ENCODE measurements around the gene PHF12.
A peak's percentile ranks its signal among the peaks of the same experiment; 100 is the strongest.

Gene PHF12

GRCh38 chr17:28929787-28930186, 21.5 kb downstream of the PHF12 start:
- Histone ChIP-seq H3K4me3 (replicated peaks; ENCODE audit: insufficient read depth, low read length) (no peak overlapping the region), H3K27ac (replicated peaks) (no peak overlapping the region), H3K27me3 (ENCODE audit: insufficient read depth, poor library complexity, severe bottlenecking) (no peaks in the 10 kb centered on the region)
- DNase-seq (ENCODE audit: low read depth in 1 of 2, low spot score in 1 of 2): no peak
- TF ChIP-seq, protein P1, sequence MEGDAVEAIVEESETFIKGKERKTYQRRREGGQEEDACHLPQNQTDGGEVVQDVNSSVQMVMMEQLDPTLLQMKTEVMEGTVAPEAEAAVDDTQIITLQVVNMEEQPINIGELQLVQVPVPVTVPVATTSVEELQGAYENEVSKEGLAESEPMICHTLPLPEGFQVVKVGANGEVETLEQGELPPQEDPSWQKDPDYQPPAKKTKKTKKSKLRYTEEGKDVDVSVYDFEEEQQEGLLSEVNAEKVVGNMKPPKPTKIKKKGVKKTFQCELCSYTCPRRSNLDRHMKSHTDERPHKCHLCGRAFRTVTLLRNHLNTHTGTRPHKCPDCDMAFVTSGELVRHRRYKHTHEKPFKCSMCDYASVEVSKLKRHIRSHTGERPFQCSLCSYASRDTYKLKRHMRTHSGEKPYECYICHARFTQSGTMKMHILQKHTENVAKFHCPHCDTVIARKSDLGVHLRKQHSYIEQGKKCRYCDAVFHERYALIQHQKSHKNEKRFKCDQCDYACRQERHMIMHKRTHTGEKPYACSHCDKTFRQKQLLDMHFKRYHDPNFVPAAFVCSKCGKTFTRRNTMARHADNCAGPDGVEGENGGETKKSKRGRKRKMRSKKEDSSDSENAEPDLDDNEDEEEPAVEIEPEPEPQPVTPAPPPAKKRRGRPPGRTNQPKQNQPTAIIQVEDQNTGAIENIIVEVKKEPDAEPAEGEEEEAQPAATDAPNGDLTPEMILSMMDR (IDR thresholded peaks at IDR 0.05; ENCODE audit: insufficient read depth, low read length): no peak
- TF ChIP-seq, protein P2, sequence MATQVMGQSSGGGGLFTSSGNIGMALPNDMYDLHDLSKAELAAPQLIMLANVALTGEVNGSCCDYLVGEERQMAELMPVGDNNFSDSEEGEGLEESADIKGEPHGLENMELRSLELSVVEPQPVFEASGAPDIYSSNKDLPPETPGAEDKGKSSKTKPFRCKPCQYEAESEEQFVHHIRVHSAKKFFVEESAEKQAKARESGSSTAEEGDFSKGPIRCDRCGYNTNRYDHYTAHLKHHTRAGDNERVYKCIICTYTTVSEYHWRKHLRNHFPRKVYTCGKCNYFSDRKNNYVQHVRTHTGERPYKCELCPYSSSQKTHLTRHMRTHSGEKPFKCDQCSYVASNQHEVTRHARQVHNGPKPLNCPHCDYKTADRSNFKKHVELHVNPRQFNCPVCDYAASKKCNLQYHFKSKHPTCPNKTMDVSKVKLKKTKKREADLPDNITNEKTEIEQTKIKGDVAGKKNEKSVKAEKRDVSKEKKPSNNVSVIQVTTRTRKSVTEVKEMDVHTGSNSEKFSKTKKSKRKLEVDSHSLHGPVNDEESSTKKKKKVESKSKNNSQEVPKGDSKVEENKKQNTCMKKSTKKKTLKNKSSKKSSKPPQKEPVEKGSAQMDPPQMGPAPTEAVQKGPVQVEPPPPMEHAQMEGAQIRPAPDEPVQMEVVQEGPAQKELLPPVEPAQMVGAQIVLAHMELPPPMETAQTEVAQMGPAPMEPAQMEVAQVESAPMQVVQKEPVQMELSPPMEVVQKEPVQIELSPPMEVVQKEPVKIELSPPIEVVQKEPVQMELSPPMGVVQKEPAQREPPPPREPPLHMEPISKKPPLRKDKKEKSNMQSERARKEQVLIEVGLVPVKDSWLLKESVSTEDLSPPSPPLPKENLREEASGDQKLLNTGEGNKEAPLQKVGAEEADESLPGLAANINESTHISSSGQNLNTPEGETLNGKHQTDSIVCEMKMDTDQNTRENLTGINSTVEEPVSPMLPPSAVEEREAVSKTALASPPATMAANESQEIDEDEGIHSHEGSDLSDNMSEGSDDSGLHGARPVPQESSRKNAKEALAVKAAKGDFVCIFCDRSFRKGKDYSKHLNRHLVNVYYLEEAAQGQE (IDR thresholded peaks at IDR 0.05; ENCODE audit: insufficient replicate concordance, low read depth): no peak
- TF ChIP-seq GABPA (IDR thresholded peaks at IDR 0.05; ENCODE audit: low read depth): no peak
- TF ChIP-seq SPI1 (IDR thresholded peaks at IDR 0.05; ENCODE audit: borderline replicate concordance, low read depth): no peak
- no peak for TF ChIP-seq POLR2AphosphoS5 (IDR thresholded peaks at IDR 0.05; ENCODE audit: low read depth)

DNA sequence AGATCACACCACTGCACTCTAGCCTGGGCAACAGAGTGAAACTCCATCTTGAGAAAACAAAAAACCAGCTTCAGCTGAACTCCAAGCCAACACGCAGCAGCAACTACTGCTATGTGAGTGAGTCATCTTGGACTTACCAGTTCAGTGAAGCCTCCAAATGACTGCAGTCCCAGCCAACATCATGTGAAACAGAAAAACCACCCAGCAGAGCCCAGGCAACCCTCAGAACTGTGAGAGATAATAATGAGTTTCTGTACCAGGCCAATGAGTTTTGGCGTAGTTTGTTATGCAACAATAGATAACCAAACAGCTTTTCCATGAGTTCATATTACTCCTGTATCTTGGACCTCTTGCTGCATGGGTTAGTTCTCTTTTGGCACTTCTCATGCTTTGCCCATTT, 23.3 kb downstream of the PHF12 start:
- Histone ChIP-seq H3K27ac (replicated peaks) (no peak overlapping the region), H3K4me3 (replicated peaks; ENCODE audit: insufficient read depth, low read length) (no peak overlapping the region), H3K27me3 (ENCODE audit: insufficient read depth, poor library complexity, severe bottlenecking) (no peaks in the 10 kb centered on the region)
- TF ChIP-seq, protein P1 (IDR thresholded peaks at IDR 0.05; ENCODE audit: insufficient read depth, low read length): no peak
- TF ChIP-seq, protein P2 (IDR thresholded peaks at IDR 0.05; ENCODE audit: insufficient replicate concordance, low read depth): no peak
- TF ChIP-seq SPI1 (IDR thresholded peaks at IDR 0.05; ENCODE audit: borderline replicate concordance, low read depth) (no peak), POLR2AphosphoS5 (IDR thresholded peaks at IDR 0.05; ENCODE audit: low read depth) (no peak), GABPA (IDR thresholded peaks at IDR 0.05; ENCODE audit: low read depth) (no peak)
- DNase-seq (ENCODE audit: low read depth in 1 of 2, low spot score in 1 of 2): peak in 1 of 2 experiments; percentile 10

- no peaks in the 10 kb centered on the region for H3K27me3 ChIP-seq (ENCODE audit: insufficient read depth, poor library complexity, severe bottlenecking)
- H3K27ac ChIP-seq (replicated peaks): peak overlapping the region; percentile 60
- no peak overlapping the region for H3K4me3 ChIP-seq (replicated peaks; ENCODE audit: insufficient read depth, low read length)
- no peak for DNase-seq (ENCODE audit: low read depth in 1 of 2, low spot score in 1 of 2)
- TF ChIP-seq GABPA (IDR thresholded peaks at IDR 0.05; ENCODE audit: low read depth) (no peak; the same call in 1 of the 2 replicates), POLR2AphosphoS5 (IDR thresholded peaks at IDR 0.05; ENCODE audit: low read depth) (no peak), SPI1 (IDR thresholded peaks at IDR 0.05; ENCODE audit: borderline replicate concordance, low read depth) (no peak)
- TF ChIP-seq, protein P1 (IDR thresholded peaks at IDR 0.05; ENCODE audit: insufficient read depth, low read length): no peak
- TF ChIP-seq, protein P2 (IDR thresholded peaks at IDR 0.05; ENCODE audit: insufficient replicate concordance, low read depth): no peak
These were observed 24.5 kb downstream of the PHF12 start for GRCh38 chr17:28926786-28927185.

All from HL-60 (cell line).